ENCODE results near the gene USP37.
"Not testable (repeated sequence)": the region's sequence is repeated elsewhere in the genome, so short reads cannot be mapped to it uniquely, and the experiment has no call there.

USP37 gene

DNA sequence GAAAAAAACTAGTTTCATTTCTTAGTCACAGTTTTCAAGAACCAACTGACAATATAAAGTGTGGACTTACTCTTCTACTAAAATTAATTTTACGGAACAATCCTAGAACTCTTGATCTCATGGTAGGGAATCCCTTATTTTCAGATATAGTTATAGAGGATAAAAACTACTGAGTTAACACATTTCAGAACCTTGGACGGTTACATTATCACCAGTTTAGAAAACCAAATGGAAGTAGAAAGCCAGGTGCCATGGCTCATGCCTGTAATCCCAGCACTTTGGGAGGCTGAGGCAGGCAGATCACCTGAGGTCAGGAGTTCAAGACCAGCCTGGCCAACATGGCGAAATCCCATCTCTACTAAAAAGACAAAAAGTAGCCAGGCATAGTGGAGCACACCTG lies 13.9 kb downstream of the USP37 start:
- DNase-seq (ENCODE audit: low read depth in 4 of 4, low spot score in 1 of 4), result not testable (repeated sequence)

DNA sequence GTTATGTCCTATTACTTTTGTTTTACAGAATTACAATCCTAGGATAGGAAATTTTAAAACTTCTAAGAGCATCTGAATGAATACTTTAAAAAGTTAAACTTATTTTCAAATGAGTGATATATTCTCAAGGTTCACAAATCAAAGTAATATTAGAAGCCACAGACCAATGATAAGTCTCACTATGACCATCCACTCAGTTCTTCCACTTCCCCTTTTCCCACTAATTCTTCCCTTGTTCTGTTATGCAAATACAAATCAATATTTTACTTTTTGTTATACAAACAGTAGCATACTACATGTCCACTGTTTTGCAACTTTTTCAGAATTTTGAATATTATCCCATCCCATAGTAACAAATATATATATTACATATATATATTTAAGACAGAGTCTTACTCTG lies 20.2 kb downstream of the USP37 start:
- DNase-seq (ENCODE audit: low read depth in 4 of 4, low spot score in 1 of 4), result no peak

DNA sequence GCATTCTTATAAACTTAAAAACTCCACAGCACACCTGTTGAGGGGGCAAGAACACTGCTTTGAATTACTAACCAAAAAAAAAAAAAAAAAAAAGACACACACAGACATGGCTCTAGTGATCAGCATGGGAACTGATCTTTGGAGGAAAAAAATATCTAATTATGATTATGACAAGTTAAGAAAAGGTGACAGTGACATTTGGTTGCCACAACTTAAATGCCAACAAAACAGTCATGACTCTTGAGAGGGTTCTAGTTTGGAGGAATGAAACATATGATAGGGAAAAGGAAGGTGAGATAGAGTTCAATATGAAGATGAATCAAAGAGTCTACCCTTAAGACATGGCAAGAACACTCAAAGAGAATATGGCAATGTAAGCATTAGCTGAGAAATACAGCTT lies 20.6 kb downstream of the USP37 start:
- DNase-seq (ENCODE audit: low read depth in 4 of 4, low spot score in 1 of 4), result no peak

GRCh38 chr2:218546012-218546411 lies 22.1 kb downstream of the USP37 start:
- no peak for DNase-seq (ENCODE audit: low read depth in 4 of 4, low spot score in 1 of 4)

DNA sequence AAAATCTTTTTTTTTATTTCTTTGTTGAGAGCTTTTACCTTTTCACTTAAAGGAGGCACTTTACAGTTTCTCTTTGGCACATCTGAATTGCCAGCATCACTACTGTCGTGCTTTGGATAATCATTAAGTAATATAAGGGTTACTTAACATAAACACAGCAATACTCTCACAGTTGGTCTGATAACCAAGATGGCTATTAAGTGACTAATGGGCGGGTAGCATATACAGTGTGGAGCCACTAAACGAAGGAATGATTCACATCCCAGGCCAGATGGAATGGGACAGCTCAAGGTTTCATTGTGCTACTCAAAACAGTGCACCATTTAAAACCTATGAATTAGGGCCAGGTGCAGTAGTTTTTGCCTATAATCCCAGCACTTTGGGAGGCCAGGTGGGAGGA lies 28.1 kb downstream of the USP37 start:
- no peak for DNase-seq (ENCODE audit: low read depth in 4 of 4, low spot score in 1 of 4)

- no peak for DNase-seq (ENCODE audit: low read depth in 4 of 4, low spot score in 1 of 4)
These were observed 31.2 kb downstream of the USP37 start for GRCh38 chr2:218536804-218537494.

DNA sequence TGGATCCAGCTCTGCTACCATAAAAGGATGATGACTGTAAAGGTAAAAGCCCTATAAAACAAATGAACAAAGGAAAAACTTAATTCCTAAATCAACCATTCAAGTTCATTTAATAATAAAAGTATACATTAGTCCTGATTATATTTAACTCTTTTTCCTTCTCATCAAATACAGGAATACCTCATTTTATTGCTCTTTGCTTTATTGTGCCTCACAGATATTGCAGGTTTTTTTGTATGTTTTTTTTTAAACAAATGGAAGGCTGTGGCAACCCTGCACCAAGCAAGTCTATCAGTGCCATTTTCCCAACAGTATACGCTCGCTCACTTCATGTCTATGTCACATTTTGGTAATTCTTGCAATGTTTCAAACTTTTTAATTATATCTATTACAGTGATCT lies 38.2 kb downstream of the USP37 start:
- DNase-seq (ENCODE audit: low read depth in 4 of 4, low spot score in 1 of 4), result no peak

DNA sequence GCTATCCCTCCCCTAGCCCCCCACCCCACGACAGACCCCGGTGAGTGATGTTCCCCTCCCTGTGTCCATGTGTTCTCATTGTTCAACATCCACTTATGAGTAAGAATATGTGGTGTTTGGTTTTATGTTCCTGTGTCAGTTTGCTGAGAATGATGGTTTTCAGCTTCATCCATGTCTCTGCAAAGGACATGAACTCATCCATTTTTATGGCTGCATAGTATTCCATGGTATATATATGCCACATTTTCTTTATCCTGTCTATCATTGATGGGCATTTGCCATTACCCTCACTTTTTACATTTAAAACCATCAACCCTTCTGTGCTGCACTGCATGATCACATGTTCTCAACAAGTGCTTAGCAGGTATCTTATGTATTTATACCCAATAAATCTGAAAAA lies 39.7 kb downstream of the USP37 start:
- DNase-seq (ENCODE audit: low read depth in 4 of 4, low spot score in 1 of 4), result not testable (repeated sequence)

GRCh38 chr2:218523651-218524050 lies 44.5 kb downstream of the USP37 start:
- no peak for DNase-seq (ENCODE audit: low read depth in 4 of 4, low spot score in 1 of 4)

- no peak for DNase-seq (ENCODE audit: low read depth in 4 of 4, low spot score in 1 of 4)
These were observed 49.3 kb downstream of the USP37 start for GRCh38 chr2:218518876-218519275.

GRCh38 chr2:218517434-218518206 lies 50.5 kb downstream of the USP37 start:
- DNase-seq (ENCODE audit: low read depth in 4 of 4, low spot score in 1 of 4), result no peak

DNA sequence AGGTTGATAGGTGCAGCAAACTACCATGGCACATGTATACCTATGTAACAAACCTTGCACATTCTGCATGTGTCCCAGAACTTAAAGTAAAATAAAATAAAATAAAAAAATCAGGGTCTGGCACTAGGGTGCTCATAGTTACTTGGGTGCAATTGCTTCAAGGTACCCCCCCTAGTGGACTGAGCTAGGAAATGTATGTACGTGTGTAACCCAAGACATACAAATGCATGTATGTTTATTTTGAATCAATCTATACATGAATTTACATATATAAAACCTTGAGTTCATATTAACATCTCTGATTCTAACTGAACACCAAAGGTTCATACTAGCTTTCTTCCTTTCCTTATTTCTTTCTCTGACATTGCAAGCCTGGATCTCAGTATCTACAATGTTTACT lies 51.5 kb downstream of the USP37 start:
- no peak for DNase-seq (ENCODE audit: low read depth in 4 of 4, low spot score in 1 of 4)

GRCh38 chr2:218513676-218514075 lies 54.5 kb downstream of the USP37 start:
- no peak for DNase-seq (ENCODE audit: low read depth in 4 of 4, low spot score in 1 of 4)

- no peak for DNase-seq (ENCODE audit: low read depth in 4 of 4, low spot score in 1 of 4)
These were observed 59.9 kb downstream of the USP37 start for GRCh38 chr2:218508299-218508698.

GRCh38 chr2:218505754-218506371 lies 62.3 kb downstream of the USP37 start:
- DNase-seq (ENCODE audit: low read depth in 4 of 4, low spot score in 1 of 4), result no peak

DNA sequence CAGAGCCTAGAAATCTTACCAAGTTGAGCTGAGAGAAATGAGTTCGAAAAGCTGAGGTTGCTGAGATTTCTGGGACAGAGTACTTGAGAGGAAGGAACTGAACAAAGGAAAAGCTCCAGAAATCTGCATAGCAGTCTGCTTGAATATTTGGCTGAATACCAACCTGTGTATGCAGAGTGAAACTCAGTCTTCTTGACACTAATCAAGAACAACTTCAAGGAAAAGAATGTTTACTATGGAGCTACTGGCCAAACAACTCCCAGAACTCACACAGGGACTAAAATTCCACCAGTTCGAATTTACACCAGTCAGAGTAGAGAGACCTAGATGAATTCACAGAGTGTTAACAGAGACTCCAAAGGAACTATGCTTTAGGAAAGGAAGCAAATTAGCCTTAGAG lies 66.5 kb downstream of the USP37 start:
- DNase-seq (ENCODE audit: low read depth in 4 of 4, low spot score in 1 of 4), result no peak

DNA sequence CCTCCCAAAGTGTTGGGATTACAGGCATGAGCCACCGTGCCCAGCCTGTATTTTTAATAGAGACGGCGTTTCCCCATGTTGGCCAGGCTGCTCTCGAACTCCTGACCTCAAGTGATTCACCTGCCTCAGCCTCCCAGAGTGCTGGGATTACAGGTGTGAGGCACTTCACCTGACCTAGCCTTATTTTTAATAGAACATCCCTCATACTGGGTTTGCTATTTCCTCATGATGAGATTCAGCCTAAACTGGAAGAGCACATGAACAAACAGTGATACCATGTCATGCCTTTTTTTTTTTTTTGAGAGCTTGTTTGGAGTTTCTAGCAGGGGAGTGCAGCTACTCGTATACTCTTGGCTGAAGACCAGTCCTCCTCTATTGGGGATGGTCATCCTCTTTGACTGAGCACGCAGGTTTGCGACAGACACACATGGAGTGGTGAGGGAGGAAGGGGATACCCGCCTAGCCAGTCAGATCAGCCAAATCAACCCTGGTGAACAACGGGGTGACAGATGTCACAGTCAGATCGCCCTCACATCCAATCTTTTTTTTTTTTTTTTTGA lies 67.6 kb downstream of the USP37 start:
- DNase-seq (ENCODE audit: low read depth in 4 of 4, low spot score in 1 of 4), result no peak

GRCh38 chr2:218485986-218486667 lies 82.0 kb downstream of the USP37 start:
- no peak for DNase-seq (ENCODE audit: low read depth in 4 of 4, low spot score in 1 of 4)

DNA sequence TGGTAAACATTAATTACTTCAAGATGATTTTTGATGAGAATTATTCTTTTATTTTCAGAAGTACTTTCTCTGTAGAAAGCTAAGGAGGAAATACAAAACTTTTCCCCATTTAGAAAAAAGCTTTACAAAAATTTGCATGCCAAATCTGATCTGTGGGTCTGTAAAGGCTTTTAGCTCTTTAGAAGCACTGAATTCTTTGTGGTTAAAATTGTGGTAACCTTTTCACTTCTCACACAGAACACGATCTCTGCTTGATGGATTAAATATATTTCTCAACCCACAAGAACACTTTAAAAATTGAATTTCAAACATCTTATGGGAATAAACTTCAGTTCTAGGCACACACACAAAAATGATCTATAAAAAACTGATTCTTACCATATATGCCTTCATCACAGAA lies 85.5 kb downstream of the USP37 start:
- no peak for DNase-seq (ENCODE audit: low read depth in 4 of 4, low spot score in 1 of 4)

- DNase-seq (ENCODE audit: low read depth in 4 of 4, low spot score in 1 of 4), result no peak
These were observed 88.6 kb downstream of the USP37 start for GRCh38 chr2:218479595-218479994.

DNA sequence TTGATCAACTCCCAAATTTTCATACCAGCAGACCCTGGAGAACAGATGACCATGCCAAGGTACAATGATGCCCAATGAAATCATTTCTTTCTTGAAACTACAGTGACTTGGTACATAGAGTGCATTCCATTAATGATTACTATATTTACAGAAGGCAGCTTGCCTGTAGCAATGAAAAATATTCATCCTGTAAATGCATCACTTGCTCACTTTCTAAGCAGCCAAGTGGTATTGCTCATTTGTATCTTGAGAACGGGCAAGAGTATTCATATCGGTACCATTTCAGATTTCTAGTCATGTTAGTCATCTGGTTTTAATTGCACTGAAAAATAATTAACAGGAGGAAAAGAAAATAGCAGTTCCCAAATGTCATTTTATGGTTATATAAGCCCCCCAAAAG lies 89.6 kb downstream of the USP37 start:
- DNase-seq (ENCODE audit: low read depth in 4 of 4, low spot score in 1 of 4), result no peak

Data from stimulated activated CD4-positive, alpha-beta T cell treated with anti-CD3 and anti-CD28 coated beads, Interleukin-1b, Interleukin-23, amount 100 ng/mL, for 24 hours (primary cell).